IMR-90 (cell line): ENCODE data around the gene GRAMD1B.

ENCODE experiments used
- BHLHE40 ChIP-seq: fragments of 150-350 bp; IDR thresholded peaks from 2 replicates; pipeline ENCODE4 v1.6.1; 2016; ENCODE audit warnings: mild to moderate bottlenecking, low read depth, low read length
- CEBPB ChIP-seq: IDR thresholded peaks from 2 replicates; pipeline ENCODE4 v1.6.1; 2012; ENCODE audit warnings: low read depth, low read length, improper control_type of control experiment
- CHD1 ChIP-seq: IDR thresholded peaks from 2 replicates; pipeline ENCODE4 v1.6.1; 2012; ENCODE audit warnings: low read depth, low read length, improper control_type of control experiment
- CTCF ChIP-seq: conservative IDR thresholded peaks from 2 replicates; pipeline ENCODE4 v1.5.1; 2012; ENCODE audit warnings: mild to moderate bottlenecking, low read depth, low read length, improper control_type of control experiment
- FOS ChIP-seq: fragments of 150-350 bp; IDR thresholded peaks from 2 replicates; pipeline ENCODE4 v1.6.1; 2016; ENCODE audit warnings: low read depth, low read length
- MAFK ChIP-seq: IDR thresholded peaks from 2 replicates; pipeline ENCODE4 v1.6.1; 2012; ENCODE audit warnings: low read depth, low read length, improper control_type of control experiment
- MAZ ChIP-seq: IDR thresholded peaks from 2 replicates; pipeline ENCODE4 v1.6.1; 2012; ENCODE audit warnings: low read depth, mild to moderate bottlenecking, low read length, improper control_type of control experiment, moderate library complexity, borderline replicate concordance
- MXI1 ChIP-seq: IDR thresholded peaks from 2 replicates; pipeline ENCODE4 v1.6.1; 2012; ENCODE audit warnings: low read depth, mild to moderate bottlenecking, low read length, moderate library complexity, borderline replicate concordance
- POLR2A ChIP-seq: IDR thresholded peaks from 2 replicates; pipeline ENCODE4 v1.6.1; 2012; ENCODE audit warnings: mild to moderate bottlenecking, low read depth, low read length
- RAD21 ChIP-seq: IDR thresholded peaks from 2 replicates; pipeline ENCODE4 v1.6.1; 2012; ENCODE audit warnings: low read length, improper control_type of control experiment
- RCOR1 ChIP-seq: IDR thresholded peaks from 2 replicates; pipeline ENCODE4 v1.6.1; 2012; ENCODE audit warnings: mild to moderate bottlenecking, low read length, improper control_type of control experiment; ENCODE audit not compliant: insufficient replicate concordance
- RFX5 ChIP-seq: IDR thresholded peaks from 2 replicates; pipeline ENCODE4 v1.8.0; 2012; ENCODE audit warnings: low read depth, mild to moderate bottlenecking, low read length, moderate library complexity
- SMC3 ChIP-seq: fragments of 150-350 bp; IDR thresholded peaks from 2 replicates; pipeline ENCODE4 v1.6.1; 2016; ENCODE audit warnings: low read depth, mild to moderate bottlenecking, antibody characterized with exemption, low read length, moderate library complexity
- USF2 ChIP-seq: fragments of 150-350 bp; IDR thresholded peaks from 2 replicates; pipeline ENCODE4 v1.6.1; 2017; ENCODE audit warnings: mild to moderate bottlenecking, antibody characterized with exemption, low read length, low read depth

- TF ChIP-seq RCOR1 (no peak), CTCF (no peak), MAFK (no peak), POLR2A (no peak), CHD1 (no peak), RAD21 (no peak), BHLHE40 (no peak), CEBPB (no peak), RFX5 (no peak), USF2 (no peak), FOS (no peak), MXI1 (no peak), SMC3 (no peak), MAZ (no peak)
These were observed 39.5 kb downstream of the GRAMD1B start for GRCh38 chr11:123469586-123469985.
